ENCODE data around the gene AQP4. TPM values are rescaled to one million over a fixed set of nuclear protein-coding genes. Genes with fewer than 3 reads are reported as not detected.

Gene AQP4
- total RNA-seq, 1 experiment from 2014 or later: not detected

GRCh38 chr18:26843760-26844159, 21.7 kb downstream of the AQP4 start:
- Mint-ChIP-seq H3K27ac (ENCODE audit: low read depth, unreplicated experiment) (no peak overlapping the region), H3K4me1 (ENCODE audit: insufficient read depth, unreplicated experiment) (no peaks in the 10 kb centered on the region), H3K4me3 (ENCODE audit: unreplicated experiment) (no peak overlapping the region), H3K9me3 (ENCODE audit: unreplicated experiment) (no peaks in the 10 kb centered on the region), H3K36me3 (ENCODE audit: insufficient read depth, unreplicated experiment) (no peaks in the 10 kb centered on the region), H3K27me3 (ENCODE audit: insufficient read depth, unreplicated experiment) (peaks cover 10% of the 10 kb centered on the region)
- ChIA-PET CTCF (no interaction called here), POLR2A (no interaction called here)
- DNase-seq (ENCODE audit: unreplicated experiment): no peak
- TF ChIP-seq CTCF (IDR thresholded peaks at IDR 0.05; ENCODE audit: unreplicated experiment): no peak
- intact Hi-C loops (cut with micrococcal nuclease): no loop called here
- no TSS peak for BruUV-seq (replicated peaks)

- Mint-ChIP-seq H3K4me3 (ENCODE audit: unreplicated experiment) (no peak overlapping the region), H3K27me3 (ENCODE audit: insufficient read depth, unreplicated experiment) (peaks cover 12% of the 10 kb centered on the region), H3K9me3 (ENCODE audit: unreplicated experiment) (no peaks in the 10 kb centered on the region), H3K27ac (ENCODE audit: low read depth, unreplicated experiment) (no peak overlapping the region), H3K4me1 (ENCODE audit: insufficient read depth, unreplicated experiment) (no peaks in the 10 kb centered on the region), H3K36me3 (ENCODE audit: insufficient read depth, unreplicated experiment) (no peaks in the 10 kb centered on the region)
- DNase-seq (ENCODE audit: unreplicated experiment): no peak
- CTCF ChIA-PET: no interaction called here
- TF ChIP-seq CTCF (IDR thresholded peaks at IDR 0.05; ENCODE audit: unreplicated experiment): no peak
- no TSS peak for BruUV-seq (replicated peaks)
- intact Hi-C loops (cut with micrococcal nuclease): no loop called here
- POLR2A ChIA-PET: no interaction called here
Measured at GRCh38 chr18:26840965-26841364, 24.5 kb downstream of the AQP4 start.

GRCh38 chr18:26839609-26840008, 25.9 kb downstream of the AQP4 start:
- Mint-ChIP-seq H3K9me3 (ENCODE audit: unreplicated experiment) (no peaks in the 10 kb centered on the region), H3K4me3 (ENCODE audit: unreplicated experiment) (no peak overlapping the region), H3K4me1 (ENCODE audit: insufficient read depth, unreplicated experiment) (no peaks in the 10 kb centered on the region), H3K27me3 (ENCODE audit: insufficient read depth, unreplicated experiment) (peaks cover 12% of the 10 kb centered on the region), H3K36me3 (ENCODE audit: insufficient read depth, unreplicated experiment) (no peaks in the 10 kb centered on the region), H3K27ac (ENCODE audit: low read depth, unreplicated experiment) (no peak overlapping the region)
- no peak for TF ChIP-seq CTCF (IDR thresholded peaks at IDR 0.05; ENCODE audit: unreplicated experiment)
- intact Hi-C loops (cut with micrococcal nuclease): no loop called here
- POLR2A ChIA-PET: no interaction called here
- no TSS peak for BruUV-seq (replicated peaks)
- CTCF ChIA-PET: interaction anchor here (1.1 kb wide), 1 partner anchor 29 kb away, joined by 3 read pairs; no protein-coding TSS in a partner anchor
- DNase-seq (ENCODE audit: unreplicated experiment): no peak

DNA sequence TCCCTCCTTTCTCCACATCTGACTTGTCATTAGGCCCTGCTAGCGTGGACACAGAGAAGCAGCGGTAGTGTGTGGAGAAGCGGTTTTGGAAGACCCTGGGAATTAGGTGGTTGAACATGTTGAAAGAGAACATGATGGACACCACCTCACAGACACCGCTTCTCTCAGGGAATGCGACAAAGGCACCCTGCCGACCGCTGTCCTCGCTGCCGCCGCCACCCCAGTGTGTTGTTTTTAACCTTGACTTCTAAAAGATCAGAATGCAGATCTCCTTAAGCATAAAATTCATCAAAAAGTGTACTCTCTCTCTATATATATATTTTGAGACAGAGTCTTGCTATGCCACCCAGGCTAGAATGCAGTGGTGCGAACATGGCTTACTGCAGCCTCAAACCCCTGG, 33.2 kb downstream of the AQP4 start:
- no peak for DNase-seq (ENCODE audit: unreplicated experiment)
- no peaks in the 10 kb centered on the region for H3K36me3 Mint-ChIP-seq (ENCODE audit: insufficient read depth, unreplicated experiment)
- no peaks in the 10 kb centered on the region for H3K4me1 Mint-ChIP-seq (ENCODE audit: insufficient read depth, unreplicated experiment)
- no peak for TF ChIP-seq CTCF (IDR thresholded peaks at IDR 0.05; ENCODE audit: unreplicated experiment)
- no peaks in the 10 kb centered on the region for H3K27me3 Mint-ChIP-seq (ENCODE audit: insufficient read depth, unreplicated experiment)
- CTCF ChIA-PET: interaction anchor here (0.6 kb wide), 1 partner anchor 173 kb away, joined by 3 read pairs; no protein-coding TSS in a partner anchor
- no TSS peak for BruUV-seq (replicated peaks)
- POLR2A ChIA-PET: no interaction called here
- H3K9me3 Mint-ChIP-seq (ENCODE audit: unreplicated experiment): no peaks in the 10 kb centered on the region
- intact Hi-C loops (cut with micrococcal nuclease): no loop called here
- no peak overlapping the region for H3K4me3 Mint-ChIP-seq (ENCODE audit: unreplicated experiment)
- H3K27ac Mint-ChIP-seq (ENCODE audit: low read depth, unreplicated experiment): no peak overlapping the region

Data from MCF 10A (cell line).